Activated CD4-positive, alpha-beta memory T cell treated with anti-CD3 and anti-CD28 coated beads for 36 hours (primary cell): ENCODE results near the gene NRP2. TPM values are rescaled to one million over a fixed set of nuclear protein-coding genes. Genes with fewer than 3 reads are reported as not detected.

Source experiments
- CTCF ChIA-PET: fragments of 350-600 bp; sonication (Branson Sonifier 250); formaldehyde crosslinking; loops from one replicate; lab custom pipeline; 2021; ENCODE audit warnings: antibody characterized with exemption, inconsistent platforms; lab: Charles Lee
- POLR2A ChIA-PET: fragments of 350-600 bp; sonication (Branson Sonifier 250); formaldehyde crosslinking; loops from one replicate; lab custom pipeline; 2021; ENCODE audit warnings: antibody characterized with exemption; lab: Charles Lee
- DNase-seq: peaks from one replicate; pipeline ENCODE4 v3.0.0-alpha.2; 2020
- H3K27ac Mint-ChIP-seq: one replicate; pipeline ENCODE4 v1.8.0; 2021; ENCODE audit warnings: mixed read lengths
- H3K27me3 Mint-ChIP-seq: one replicate; pipeline ENCODE4 v1.8.0; 2021; ENCODE audit warnings: mixed read lengths
- H3K36me3 Mint-ChIP-seq: one replicate; pipeline ENCODE4 v1.8.0; 2021; ENCODE audit warnings: mixed read lengths
- H3K4me1 Mint-ChIP-seq: one replicate; pipeline ENCODE4 v1.8.0; 2021; ENCODE audit warnings: low read depth, mixed read lengths
- H3K4me3 Mint-ChIP-seq: one replicate; pipeline ENCODE4 v1.8.0; 2021; ENCODE audit warnings: mild to moderate bottlenecking, mixed read lengths
- H3K9me3 Mint-ChIP-seq: one replicate; pipeline ENCODE4 v1.8.0; 2021; ENCODE audit warnings: mixed read lengths
- intact Hi-C: fragments of 100-400 bp; cut with micrococcal nuclease; formaldehyde crosslinking; loops from one replicate; pipeline ENCODE4 v1.15.1; 2023
- total RNA-seq, 2 experiments: library from RNA; stranded (reverse); gene quantifications; one replicate each; pipeline ENCODE4 v1.2.3, GENCODE V29; 2021

The NRP2 gene
- total RNA-seq, 2 experiments from 2014 or later, result 1.9 to 2.6 TPM

DNA sequence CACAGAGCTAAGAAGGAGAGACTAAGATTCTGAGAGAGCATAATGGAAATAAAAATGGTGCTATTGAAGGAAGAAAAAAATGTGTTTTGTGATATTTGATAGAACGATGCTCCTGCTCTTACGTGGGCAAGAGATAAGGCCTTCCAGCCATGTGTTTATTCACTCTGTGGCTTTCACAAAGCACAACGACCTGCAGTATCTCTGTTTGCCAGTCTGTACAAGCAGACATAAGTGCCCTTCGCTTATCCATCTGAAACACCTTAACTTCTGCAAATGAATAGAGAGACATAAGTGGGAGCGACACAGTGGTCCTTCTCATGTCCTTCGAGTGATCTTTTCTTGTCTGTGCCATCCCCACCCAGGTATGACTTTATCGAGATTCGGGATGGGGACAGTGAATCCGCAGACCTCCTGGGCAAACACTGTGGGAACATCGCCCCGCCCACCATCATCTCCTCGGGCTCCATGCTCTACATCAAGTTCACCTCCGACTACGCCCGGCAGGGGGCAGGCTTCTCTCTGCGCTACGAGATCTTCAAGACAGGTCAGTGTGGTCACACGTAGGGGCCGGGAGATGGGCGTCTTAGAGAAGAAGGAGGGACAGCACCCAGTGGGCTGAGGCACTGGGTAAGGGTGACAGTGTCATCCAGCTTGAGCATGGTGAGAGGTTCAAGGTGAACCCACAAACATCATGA is 33.7 kb downstream of the NRP2 start:
- DNase-seq, result peak; percentile 17
- ChIA-PET CTCF (no interaction called here), POLR2A (no interaction called here)
- no peak overlapping the region for H3K4me3 Mint-ChIP-seq
- intact Hi-C loops, result no loop called here
- H3K36me3 Mint-ChIP-seq, result no peaks in the 10 kb centered on the region
- H3K27me3 Mint-ChIP-seq, result peaks cover 12% of the 10 kb centered on the region
- peaks cover 2% of the 10 kb centered on the region for H3K4me1 Mint-ChIP-seq
- no peaks in the 10 kb centered on the region for H3K9me3 Mint-ChIP-seq
- no peak overlapping the region for H3K27ac Mint-ChIP-seq

DNA sequence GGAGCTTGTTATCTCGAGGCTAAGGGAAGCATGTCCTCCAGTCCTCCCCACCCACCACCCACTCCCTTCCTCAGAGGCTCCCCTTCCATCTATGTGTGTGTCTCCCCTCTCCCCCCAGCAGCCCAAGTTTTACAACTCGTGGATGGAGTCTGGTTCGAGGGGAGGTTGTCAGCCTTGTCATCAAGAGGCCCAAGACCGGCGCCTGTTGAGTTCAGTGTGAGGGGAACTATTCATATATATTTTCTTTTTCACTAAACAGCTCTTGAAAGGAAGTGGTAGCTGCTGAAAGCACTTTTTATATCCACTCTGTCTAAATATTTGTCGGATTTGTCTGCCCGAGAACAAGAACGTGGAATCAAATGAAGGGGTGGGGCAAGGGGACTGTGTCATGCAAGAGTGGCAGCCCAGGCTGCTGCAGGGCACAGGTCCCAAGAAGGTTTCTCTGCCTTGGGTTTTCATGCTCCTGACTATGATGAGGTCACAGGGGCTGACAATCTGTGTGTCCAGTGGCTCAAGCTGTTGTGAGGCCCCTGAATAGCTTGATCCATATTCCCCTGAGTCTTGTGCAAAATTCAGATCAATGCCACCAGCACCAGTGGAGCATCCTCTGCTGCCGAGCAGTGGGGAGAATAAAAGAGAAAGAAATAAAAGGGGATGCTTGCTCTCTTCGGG is 35.0 kb downstream of the NRP2 start:
- Mint-ChIP-seq H3K9me3 (no peaks in the 10 kb centered on the region), H3K27me3 (peaks cover 12% of the 10 kb centered on the region), H3K4me1 (peaks cover 2% of the 10 kb centered on the region), H3K36me3 (no peaks in the 10 kb centered on the region), H3K27ac (no peak overlapping the region), H3K4me3 (no peak overlapping the region)
- intact Hi-C loops, result no loop called here
- no peak for DNase-seq
- CTCF ChIA-PET, result no interaction called here
- POLR2A ChIA-PET, result no interaction called here

GRCh38 chr2:205717999-205718398 is 35.7 kb downstream of the NRP2 start:
- DNase-seq, result no peak
- H3K9me3 Mint-ChIP-seq, result no peaks in the 10 kb centered on the region
- peaks cover 12% of the 10 kb centered on the region for H3K27me3 Mint-ChIP-seq
- H3K4me3 Mint-ChIP-seq, result no peak overlapping the region
- H3K27ac Mint-ChIP-seq, result no peak overlapping the region
- intact Hi-C loops, result no loop called here
- ChIA-PET CTCF (no interaction called here), POLR2A (no interaction called here)
- no peaks in the 10 kb centered on the region for H3K36me3 Mint-ChIP-seq
- H3K4me1 Mint-ChIP-seq, result peaks cover 2% of the 10 kb centered on the region

- Mint-ChIP-seq H3K27ac (no peak overlapping the region), H3K4me1 (no peaks in the 10 kb centered on the region), H3K4me3 (no peak overlapping the region), H3K9me3 (no peaks in the 10 kb centered on the region), H3K36me3 (no peaks in the 10 kb centered on the region), H3K27me3 (peaks cover 10% of the 10 kb centered on the region)
- intact Hi-C loops, result no loop called here
- ChIA-PET POLR2A (no interaction called here), CTCF (interaction anchor here (0.6 kb wide), 2 partner anchors 19 to 100 kb away, joined by 3 read pairs; no protein-coding TSS in a partner anchor)
- DNase-seq, result no peak
These were observed 37.5 kb downstream of the NRP2 start for GRCh38 chr2:205719847-205720246.

DNA sequence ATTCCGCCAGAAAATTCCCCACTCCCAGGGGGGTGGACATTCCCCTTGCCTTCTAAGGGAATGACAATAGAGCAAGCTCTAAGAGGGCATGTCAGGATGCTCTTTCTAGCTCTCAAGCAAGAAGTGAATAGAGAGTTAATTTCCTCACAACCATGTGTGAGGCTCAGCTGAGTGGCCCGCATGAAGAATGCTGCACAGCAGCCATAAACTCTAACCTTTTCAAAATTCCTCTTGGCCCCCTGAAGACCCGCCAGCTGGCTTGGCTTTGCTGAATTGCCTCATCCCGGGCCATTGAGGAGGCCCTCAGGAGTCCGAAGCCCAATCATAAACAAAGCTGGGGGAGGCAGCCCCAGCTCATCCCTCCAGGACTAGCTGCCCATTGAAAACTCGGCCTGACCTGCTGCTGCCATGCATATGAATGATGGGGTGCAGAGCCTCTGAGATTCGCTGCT is 38.2 kb downstream of the NRP2 start:
- DNase-seq, result no peak
- ChIA-PET POLR2A (no interaction called here), CTCF (interaction anchor here (0.6 kb wide), 1 partner anchor 20 kb away, joined by 3 read pairs; no protein-coding TSS in a partner anchor)
- Mint-ChIP-seq H3K27ac (no peak overlapping the region), H3K9me3 (no peaks in the 10 kb centered on the region), H3K36me3 (no peaks in the 10 kb centered on the region), H3K27me3 (peaks cover 10% of the 10 kb centered on the region), H3K4me1 (no peaks in the 10 kb centered on the region), H3K4me3 (no peak overlapping the region)
- intact Hi-C loops, result no loop called here

- DNase-seq, result peak; percentile 16
- ChIA-PET CTCF (interaction anchor here (1.7 kb wide), 1 partner anchor 60 kb away, joined by 3 read pairs; no protein-coding TSS in a partner anchor), POLR2A (no interaction called here)
- intact Hi-C loops, result no loop called here
- Mint-ChIP-seq H3K4me3 (no peak overlapping the region), H3K9me3 (no peaks in the 10 kb centered on the region), H3K27me3 (peaks cover 8% of the 10 kb centered on the region), H3K4me1 (no peaks in the 10 kb centered on the region), H3K36me3 (no peaks in the 10 kb centered on the region), H3K27ac (no peak overlapping the region)
These were observed 38.8 kb downstream of the NRP2 start for GRCh38 chr2:205721057-205721449.

GRCh38 chr2:205722283-205722918 is 40.1 kb downstream of the NRP2 start:
- CTCF ChIA-PET, result interaction anchor here (1.7 kb wide), 1 partner anchor 62 kb away, joined by 3 read pairs; no protein-coding TSS in a partner anchor
- no peaks in the 10 kb centered on the region for H3K36me3 Mint-ChIP-seq
- peaks cover 6% of the 10 kb centered on the region for H3K27me3 Mint-ChIP-seq
- no peak overlapping the region for H3K4me3 Mint-ChIP-seq
- POLR2A ChIA-PET, result no interaction called here
- no peaks in the 10 kb centered on the region for H3K4me1 Mint-ChIP-seq
- H3K9me3 Mint-ChIP-seq, result no peaks in the 10 kb centered on the region
- DNase-seq, result no peak
- H3K27ac Mint-ChIP-seq, result no peak overlapping the region
- intact Hi-C loops, result no loop called here

- no peaks in the 10 kb centered on the region for H3K9me3 Mint-ChIP-seq
- no peak for DNase-seq
- CTCF ChIA-PET, result no interaction called here
- H3K4me3 Mint-ChIP-seq, result no peak overlapping the region
- no peak overlapping the region for H3K27ac Mint-ChIP-seq
- peaks cover 2% of the 10 kb centered on the region for H3K27me3 Mint-ChIP-seq
- H3K4me1 Mint-ChIP-seq, result no peaks in the 10 kb centered on the region
- intact Hi-C loops, result no loop called here
- POLR2A ChIA-PET, result no interaction called here
- H3K36me3 Mint-ChIP-seq, result no peaks in the 10 kb centered on the region
These were observed 40.9 kb downstream of the NRP2 start for GRCh38 chr2:205723179-205723578.

DNA sequence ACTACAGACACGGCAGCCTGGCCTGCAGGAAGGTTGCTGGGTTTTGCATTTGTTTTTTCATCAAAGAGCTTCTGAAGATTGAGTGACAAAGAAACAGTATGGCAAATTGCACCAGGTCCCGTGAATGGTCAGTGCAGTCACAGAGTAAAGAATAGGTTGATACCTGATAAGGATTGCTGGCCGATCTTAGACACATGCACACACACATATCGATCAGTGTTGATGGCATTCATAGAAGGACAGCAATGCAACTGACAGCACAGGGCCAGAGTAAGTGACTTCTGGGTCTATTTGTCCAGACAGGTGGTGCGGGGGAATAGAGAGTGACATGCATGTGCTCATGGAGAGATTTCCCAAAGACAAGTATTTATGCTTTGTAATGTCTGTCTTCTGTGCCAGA is 42.8 kb downstream of the NRP2 start:
- H3K9me3 Mint-ChIP-seq, result no peaks in the 10 kb centered on the region
- no peaks in the 10 kb centered on the region for H3K36me3 Mint-ChIP-seq
- no peak for DNase-seq
- no peak overlapping the region for H3K4me3 Mint-ChIP-seq
- no peak overlapping the region for H3K27ac Mint-ChIP-seq
- POLR2A ChIA-PET, result no interaction called here
- peaks cover 4% of the 10 kb centered on the region for H3K27me3 Mint-ChIP-seq
- CTCF ChIA-PET, result no interaction called here
- no peaks in the 10 kb centered on the region for H3K4me1 Mint-ChIP-seq
- intact Hi-C loops, result no loop called here

- Mint-ChIP-seq H3K4me3 (no peak overlapping the region), H3K27ac (no peak overlapping the region), H3K27me3 (peaks cover 4% of the 10 kb centered on the region), H3K4me1 (no peaks in the 10 kb centered on the region), H3K36me3 (no peaks in the 10 kb centered on the region), H3K9me3 (no peaks in the 10 kb centered on the region)
- no peak for DNase-seq
- intact Hi-C loops, result no loop called here
- ChIA-PET POLR2A (no interaction called here), CTCF (interaction anchor here (0.9 kb wide), 1 partner anchor 200 kb away, joined by 3 read pairs; no protein-coding TSS in a partner anchor)
These were observed 44.2 kb downstream of the NRP2 start for GRCh38 chr2:205726506-205726905.

DNA sequence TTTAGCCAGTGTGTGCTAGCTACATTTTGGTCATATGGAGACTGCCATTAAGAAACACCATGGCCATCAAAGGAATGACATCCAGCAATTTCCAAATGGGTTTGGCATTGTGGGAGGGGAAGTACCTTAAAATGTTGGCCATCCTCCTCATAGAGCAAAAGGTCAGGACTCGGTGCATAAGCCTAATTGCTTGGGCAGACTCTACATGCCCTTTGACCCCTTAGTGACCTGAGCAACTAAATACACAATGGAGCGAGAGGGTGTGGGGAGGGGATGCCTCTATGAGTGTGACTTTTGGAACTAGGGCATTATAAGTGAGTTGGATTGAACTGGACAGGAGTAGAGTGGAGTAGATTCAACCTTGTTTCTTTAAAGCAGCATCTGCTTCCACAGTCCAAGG is 44.9 kb downstream of the NRP2 start:
- no peaks in the 10 kb centered on the region for H3K4me1 Mint-ChIP-seq
- H3K4me3 Mint-ChIP-seq, result no peak overlapping the region

DNA sequence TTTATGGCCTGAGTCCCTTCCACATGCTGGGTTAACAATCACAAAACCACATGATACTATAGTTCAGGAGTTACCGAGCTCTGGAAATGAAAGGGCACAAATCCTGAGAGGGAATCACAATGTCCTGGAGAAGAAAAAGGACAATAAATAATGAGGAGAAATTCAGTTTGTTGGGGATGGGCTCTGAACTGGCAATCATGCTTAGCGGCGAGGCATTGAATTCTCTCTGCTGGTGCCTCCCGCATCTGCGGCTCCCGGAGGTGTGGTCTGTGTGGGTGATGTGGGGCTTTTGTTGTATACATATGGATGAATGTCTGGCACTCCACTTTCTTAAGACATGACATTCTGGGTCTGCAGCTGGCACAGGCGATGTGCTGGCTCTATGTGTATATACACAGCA is 46.1 kb downstream of the NRP2 start:
- H3K36me3 Mint-ChIP-seq, result no peaks in the 10 kb centered on the region
- H3K9me3 Mint-ChIP-seq, result no peaks in the 10 kb centered on the region
- H3K4me3 Mint-ChIP-seq, result no peak overlapping the region
- no peaks in the 10 kb centered on the region for H3K4me1 Mint-ChIP-seq
- no peak overlapping the region for H3K27ac Mint-ChIP-seq
- ChIA-PET POLR2A (no interaction called here), CTCF (no interaction called here)
- intact Hi-C loops, result no loop called here
- peaks cover 4% of the 10 kb centered on the region for H3K27me3 Mint-ChIP-seq
- no peak for DNase-seq

More for the DNA sequence above, 44.9 kb downstream of the NRP2 start:
- Mint-ChIP-seq H3K9me3 (no peaks in the 10 kb centered on the region), H3K27ac (no peak overlapping the region), H3K27me3 (peaks cover 4% of the 10 kb centered on the region), H3K36me3 (no peaks in the 10 kb centered on the region)
- POLR2A ChIA-PET, result no interaction called here
- no peak for DNase-seq
- CTCF ChIA-PET, result no interaction called here
- intact Hi-C loops, result no loop called here
